WTC11 (cell line): ENCODE results near the gene TMEM116. TPM values are rescaled to one million over a fixed set of nuclear protein-coding genes. Genes with fewer than 3 reads are reported as not detected.

Source experiments
- ARID4B ChIP-seq: sonication (generic); formaldehyde crosslinking; IDR thresholded peaks from 2 replicates; pipeline ENCODE4 v1.8.0; 2023; ENCODE audit warnings: missing genetic modification reagents, mild to moderate bottlenecking, borderline replicate concordance
- ATF2 ChIP-seq: sonication (generic); formaldehyde crosslinking; IDR thresholded peaks from 2 replicates; pipeline ENCODE4 v1.8.1; 2022; ENCODE audit warnings: low read depth, missing genetic modification reagents, borderline replicate concordance
- E2F1 ChIP-seq: sonication (generic); formaldehyde crosslinking; IDR thresholded peaks from 2 replicates; pipeline ENCODE4 v1.8.0; 2022; ENCODE audit warnings: mild to moderate bottlenecking, missing genetic modification reagents
- FOXK1 ChIP-seq: sonication (generic); formaldehyde crosslinking; IDR thresholded peaks from 2 replicates; pipeline ENCODE4 v1.8.0; 2022; ENCODE audit warnings: mild to moderate bottlenecking, moderate library complexity, missing genetic modification reagents
- GABPB1 ChIP-seq: sonication (generic); formaldehyde crosslinking; IDR thresholded peaks from 2 replicates; pipeline ENCODE4 v1.8.1; 2023; ENCODE audit warnings: mild to moderate bottlenecking, missing genetic modification reagents
- GRHL2 ChIP-seq: fragments of 250-450 bp; sonication (Bioruptor Pico); IDR thresholded peaks from 2 replicates; pipeline ENCODE4 v1.8.0; 2022; ENCODE audit warnings: mild to moderate bottlenecking, moderate library complexity; ENCODE audit not compliant: insufficient replicate concordance, severe bottlenecking
- HMGA2 ChIP-seq: fragments of 250-450 bp; sonication (Bioruptor Pico); IDR thresholded peaks from 2 replicates; pipeline ENCODE4 v1.4.0; 2021; ENCODE audit warnings: mild to moderate bottlenecking, moderate library complexity
- KAT7 ChIP-seq: sonication (generic); formaldehyde crosslinking; IDR thresholded peaks from 2 replicates; pipeline ENCODE4 v1.8.1; 2023; ENCODE audit warnings: missing genetic modification reagents, mild to moderate bottlenecking, borderline replicate concordance
- NFE2L1 ChIP-seq: sonication (generic); formaldehyde crosslinking; IDR thresholded peaks from 2 replicates; pipeline ENCODE4 v1.8.1; 2023; ENCODE audit warnings: missing genetic modification reagents
- NR2C2 ChIP-seq: sonication (generic); formaldehyde crosslinking; IDR thresholded peaks from 2 replicates; pipeline ENCODE4 v1.8.0; 2022; ENCODE audit warnings: mild to moderate bottlenecking, missing genetic modification reagents
- PREB ChIP-seq: sonication (generic); formaldehyde crosslinking; IDR thresholded peaks from 2 replicates; pipeline ENCODE4 v1.8.1; 2022; ENCODE audit warnings: mild to moderate bottlenecking, missing genetic modification reagents, moderate library complexity, borderline replicate concordance
- PRRX2 ChIP-seq: fragments of 250-450 bp; sonication (Bioruptor Pico); IDR thresholded peaks from 2 replicates; pipeline ENCODE4 v1.8.0; 2021; ENCODE audit warnings: mild to moderate bottlenecking
- RELA ChIP-seq: sonication (generic); formaldehyde crosslinking; IDR thresholded peaks from 2 replicates; pipeline ENCODE4 v1.8.1; 2022; ENCODE audit warnings: missing genetic modification reagents, mild to moderate bottlenecking, borderline replicate concordance
- SMAD3 ChIP-seq: sonication (generic); formaldehyde crosslinking; IDR thresholded peaks from 2 replicates; pipeline ENCODE4 v1.8.0; 2022; ENCODE audit warnings: missing genetic modification reagents, mild to moderate bottlenecking, borderline replicate concordance
- SMAD4 ChIP-seq: sonication (generic); formaldehyde crosslinking; IDR thresholded peaks from 2 replicates; pipeline ENCODE4 v1.8.0; 2022; ENCODE audit warnings: mild to moderate bottlenecking, missing genetic modification reagents
- SOX15 ChIP-seq: fragments of 250-450 bp; sonication (Bioruptor Pico); IDR thresholded peaks from 2 replicates; pipeline ENCODE4 v1.9.0; 2021; ENCODE audit warnings: mild to moderate bottlenecking
- STAT6 ChIP-seq: sonication (generic); formaldehyde crosslinking; conservative IDR thresholded peaks from 2 replicates; pipeline ENCODE4 v1.8.1; 2023; ENCODE audit warnings: mild to moderate bottlenecking, low read depth, missing genetic modification reagents, moderate library complexity
- TEAD4 ChIP-seq: sonication (generic); formaldehyde crosslinking; IDR thresholded peaks from 2 replicates; pipeline ENCODE4 v1.8.0; 2022; ENCODE audit warnings: mild to moderate bottlenecking, missing genetic modification reagents
- USF1 ChIP-seq: sonication (generic); formaldehyde crosslinking; IDR thresholded peaks from 2 replicates; pipeline ENCODE4 v1.8.0; 2022; ENCODE audit warnings: mild to moderate bottlenecking, missing genetic modification reagents
- ZBTB21 ChIP-seq: sonication (generic); formaldehyde crosslinking; IDR thresholded peaks from 2 replicates; pipeline ENCODE4 v1.8.1; 2023; ENCODE audit warnings: mild to moderate bottlenecking, missing genetic modification reagents, borderline replicate concordance
- ZNF138 ChIP-seq: sonication (generic); formaldehyde crosslinking; conservative IDR thresholded peaks from 2 replicates; pipeline ENCODE4 v1.8.1; 2022; ENCODE audit warnings: mild to moderate bottlenecking, moderate library complexity, missing genetic modification reagents
- ZNF317 ChIP-seq: sonication (generic); formaldehyde crosslinking; IDR thresholded peaks from 2 replicates; pipeline ENCODE4 v1.8.1; 2023; ENCODE audit warnings: low read depth, mild to moderate bottlenecking, moderate library complexity, missing genetic modification reagents, borderline replicate concordance
- ZNF396 ChIP-seq: fragments of 250-450 bp; sonication (Bioruptor Pico); IDR thresholded peaks from 2 replicates; pipeline ENCODE4 v1.8.0; 2021; ENCODE audit warnings: mild to moderate bottlenecking, moderate library complexity, borderline replicate concordance
- ZNF512 ChIP-seq: sonication (generic); formaldehyde crosslinking; IDR thresholded peaks from 2 replicates; pipeline ENCODE4 v1.8.1; 2022; ENCODE audit warnings: missing genetic modification reagents, borderline replicate concordance
- total RNA-seq: library from RNA; stranded (reverse); gene quantifications from 3 replicates; pipeline ENCODE4 v1.2.3, GENCODE V29; 2021

TMEM116 gene
- total RNA-seq, 1 experiment from 2014 or later = 7.8 TPM

GRCh38 chr12:112012775-112013600 lies at the start of gene TMEM116, which contains the start of gene ERP29 (continued):
- no peak for TF ChIP-seq ATF2 (CRISPR knock-in tag)
- peak; percentile 64; the same call in 1 of the 2 replicates for TF ChIP-seq SMAD3 (CRISPR knock-in tag)
- peak; percentile 99 for TF ChIP-seq USF1 (CRISPR knock-in tag)
- TF ChIP-seq PREB (CRISPR knock-in tag) = no peak
- TF ChIP-seq NR2C2 (CRISPR knock-in tag) = 0 out of 2 replicates have a peak, but pooled peaks have one; percentile 27
- TF ChIP-seq ZNF138 (CRISPR knock-in tag) = no peak
- peak; percentile 91 for TF ChIP-seq ARID4B (CRISPR knock-in tag)
- TF ChIP-seq FOXK1 (CRISPR knock-in tag) = peak; percentile 55; the same call in 1 of the 2 replicates
- no peak for TF ChIP-seq ZNF317 (CRISPR knock-in tag)
- no peak for TF ChIP-seq ZNF396 (CRISPR knock-in tag)
- TF ChIP-seq RELA = 0 out of 2 replicates have a peak, but pooled peaks have one; percentile 63
- no peak; the same call in none of the 2 replicates for TF ChIP-seq GABPB1 (CRISPR knock-in tag)
- no peak for TF ChIP-seq HMGA2 (CRISPR knock-in tag)
- no peak for TF ChIP-seq ZNF512 (CRISPR knock-in tag)
- no peak for TF ChIP-seq SOX15 (CRISPR knock-in tag)
- TF ChIP-seq GRHL2 = no peak
- no peak for TF ChIP-seq ZBTB21
- no peak; the same call in 1 of the 2 replicates for TF ChIP-seq TEAD4
- TF ChIP-seq NFE2L1 (CRISPR knock-in tag) = peak; percentile 72; the same call in 1 of the 2 replicates
- TF ChIP-seq KAT7 (CRISPR knock-in tag) = peak; percentile 63; the same call in 1 of the 2 replicates
- peak; percentile 67; the same call in 1 of the 2 replicates for TF ChIP-seq SMAD4 (CRISPR knock-in tag)
- no peak for TF ChIP-seq STAT6 (CRISPR knock-in tag)
- peak; percentile 92 for TF ChIP-seq E2F1 (CRISPR knock-in tag)
- 0 out of 2 replicates have a peak, but pooled peaks have one; percentile 22 for TF ChIP-seq PRRX2 (CRISPR knock-in tag)
